HG03060 (cell line): ENCODE measurements around the gene DNAAF1.

ENCODE experiments used
- ATAC-seq: cut with Tn5 transposase; IDR thresholded peaks from one replicate; pipeline ENCODE4 v1.9.1; 2021; ENCODE audit warnings: low read depth, moderate number of reproducible peaks; ENCODE audit not compliant: unreplicated experiment

Gene DNAAF1

DNA sequence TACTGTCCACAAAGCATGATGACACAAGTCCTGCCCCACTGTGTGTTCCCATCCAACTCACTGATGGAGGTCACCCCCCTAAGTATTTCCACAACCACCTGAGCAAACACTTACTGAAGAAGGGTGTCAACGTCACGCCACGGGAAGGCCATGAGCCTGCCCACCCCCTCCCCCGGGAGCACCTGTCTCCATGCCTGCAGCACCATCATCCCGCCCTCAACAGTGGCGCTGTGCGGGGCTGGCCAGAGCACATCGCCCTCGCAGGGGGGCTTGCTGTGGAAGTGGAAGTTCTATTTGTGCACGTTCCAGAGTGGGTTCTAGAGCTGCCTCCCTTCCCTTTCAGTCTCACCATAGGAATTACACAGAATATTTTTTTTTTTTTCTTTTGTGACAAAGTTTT lies 24.1 kb upstream of the DNAAF1 start:
- ATAC-seq, result no peak

DNA sequence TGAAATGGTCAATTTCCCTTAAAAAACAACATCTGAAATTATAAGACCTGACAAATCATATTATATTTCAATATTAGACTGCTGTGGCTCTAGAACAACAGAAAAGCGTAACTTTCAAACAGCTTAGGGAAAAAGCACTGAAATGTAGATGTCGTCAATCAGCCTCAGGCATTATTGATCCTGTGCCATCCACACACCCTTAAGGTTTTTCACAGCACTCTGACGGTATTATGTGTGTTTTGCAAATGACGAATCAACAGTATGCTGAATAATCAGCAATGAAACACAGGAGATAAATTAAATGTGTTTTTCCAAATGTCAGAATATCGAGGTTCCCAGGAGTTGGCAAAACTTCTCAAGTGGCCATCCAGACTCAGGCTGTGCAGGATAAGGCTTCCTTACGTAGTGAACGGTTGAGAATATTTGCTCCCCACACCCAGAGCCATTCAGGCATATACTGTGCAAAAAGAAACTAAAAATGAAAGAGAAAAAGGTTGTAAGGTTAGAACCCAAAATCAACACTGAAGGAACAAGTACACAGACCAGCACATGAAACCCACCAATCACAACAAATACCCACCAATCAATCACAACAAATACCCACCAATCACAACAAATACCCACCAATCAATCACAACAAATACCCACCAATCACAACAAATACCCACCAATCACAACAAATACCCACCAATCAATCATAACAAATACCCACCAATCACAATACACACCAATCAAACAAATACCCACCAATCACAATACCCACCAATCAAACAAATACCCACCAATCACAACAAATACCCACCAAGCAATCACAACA lies 20.6 kb upstream of the DNAAF1 start:
- ATAC-seq, result no peak

DNA sequence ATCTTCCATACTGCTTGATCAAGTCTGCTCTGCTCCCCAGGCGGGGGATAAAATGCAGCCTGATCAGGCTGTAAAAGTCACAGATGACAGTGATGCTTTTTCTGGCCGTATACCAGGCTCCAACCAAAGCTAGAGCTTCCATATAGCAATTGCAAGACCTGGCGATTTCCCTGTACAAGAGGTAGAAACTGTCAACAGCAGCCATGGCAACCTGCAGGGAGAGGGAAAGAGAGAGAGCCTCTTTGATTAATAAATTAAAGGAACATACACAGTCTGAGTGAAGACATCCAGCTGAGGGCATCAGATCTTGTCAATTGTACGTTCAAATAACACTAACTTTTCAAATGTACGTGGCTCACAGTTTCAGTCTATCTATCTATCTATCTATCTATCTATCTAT lies 14.0 kb upstream of the DNAAF1 start:
- no peak for ATAC-seq

DNA sequence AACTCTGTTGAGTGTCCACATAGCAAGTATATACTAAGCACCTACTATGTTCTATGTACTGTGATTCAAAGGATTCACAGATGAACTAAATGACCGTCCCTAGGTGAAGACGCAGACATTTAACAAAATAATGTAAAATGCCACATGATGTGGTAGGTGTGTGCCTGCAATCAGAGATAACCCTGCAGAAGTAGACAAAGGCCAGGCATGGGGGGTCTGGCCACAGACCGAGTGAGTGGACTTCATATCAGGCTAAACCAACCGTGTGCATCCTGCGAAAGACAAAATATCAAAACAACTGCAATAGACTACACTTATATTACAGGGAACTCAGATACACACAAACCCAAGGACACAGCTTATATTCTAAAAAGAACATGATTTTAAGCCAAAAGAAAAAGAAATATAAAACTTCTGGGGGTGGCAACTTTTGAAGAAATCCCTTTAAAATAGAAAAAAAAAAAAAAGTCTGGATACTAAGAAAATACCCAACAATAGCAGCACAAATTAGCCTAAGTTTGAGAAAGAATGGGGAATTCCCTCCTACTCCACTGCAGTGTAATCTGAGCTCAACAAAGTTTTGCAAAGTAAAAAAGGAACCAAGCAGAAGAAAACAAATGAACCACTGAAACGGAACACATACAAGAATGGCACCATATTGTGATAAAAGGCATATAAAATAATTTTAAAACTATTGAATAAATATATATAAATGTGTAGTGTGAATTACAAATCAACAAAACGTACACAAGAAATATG lies 12.4 kb upstream of the DNAAF1 start:
- ATAC-seq, result no peak

DNA sequence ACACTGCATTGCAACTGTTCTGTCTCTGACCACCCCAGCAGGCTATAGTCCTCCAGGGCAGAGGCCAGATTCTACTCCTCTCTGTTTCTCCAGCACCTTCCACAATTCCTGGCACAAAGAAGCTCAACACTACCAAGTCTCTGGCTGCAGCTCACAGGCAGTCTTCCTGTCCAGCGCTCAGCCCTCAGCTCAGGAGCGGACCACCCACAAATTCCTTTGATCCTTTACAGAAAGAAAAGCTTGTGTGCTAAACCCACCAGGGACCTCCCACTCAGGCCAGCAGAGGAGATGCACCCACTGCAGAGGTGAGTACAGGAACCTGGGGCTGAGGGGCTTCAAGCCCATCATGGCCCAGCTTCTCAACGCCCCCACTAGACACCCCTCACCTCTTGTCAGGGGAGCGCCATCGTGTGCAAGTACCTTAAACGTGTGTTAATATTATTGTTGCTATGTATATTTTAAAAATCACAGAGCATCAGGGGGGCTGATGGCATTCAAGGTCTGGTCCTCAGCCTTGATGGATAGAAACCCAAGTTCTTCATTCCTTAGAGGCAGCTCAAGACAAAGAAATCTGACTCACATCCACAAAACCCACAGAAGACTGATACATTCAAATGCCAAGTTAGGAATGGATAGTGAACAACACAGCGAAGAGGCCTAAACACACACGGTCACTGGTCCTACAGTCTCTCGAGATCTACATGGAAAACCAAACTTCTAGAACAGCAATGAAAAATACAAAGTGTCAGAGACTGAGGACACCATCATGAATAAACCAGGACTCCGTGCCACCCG lies 8.6 kb upstream of the DNAAF1 start:
- ATAC-seq, result no peak

DNA sequence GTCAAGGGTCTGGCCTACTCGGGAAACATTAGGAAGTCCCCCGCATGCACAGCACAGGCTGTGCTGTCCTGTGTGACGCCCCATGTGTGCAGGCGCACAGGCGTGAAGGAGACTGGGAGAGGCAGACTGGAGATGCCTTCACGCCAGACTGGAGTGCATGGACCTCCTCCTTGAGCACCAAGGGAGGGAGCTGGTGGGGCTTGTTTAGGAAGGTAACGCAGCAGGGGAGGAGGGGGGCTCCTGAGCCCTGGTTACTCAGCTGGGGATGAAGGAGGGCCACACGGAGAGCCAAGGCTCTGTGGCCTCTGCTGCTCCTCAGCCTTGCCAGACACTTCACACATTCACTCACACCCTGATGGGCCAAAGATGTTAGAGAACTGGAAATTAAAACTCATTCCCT lies 7.8 kb upstream of the DNAAF1 start:
- ATAC-seq, result no peak

DNA sequence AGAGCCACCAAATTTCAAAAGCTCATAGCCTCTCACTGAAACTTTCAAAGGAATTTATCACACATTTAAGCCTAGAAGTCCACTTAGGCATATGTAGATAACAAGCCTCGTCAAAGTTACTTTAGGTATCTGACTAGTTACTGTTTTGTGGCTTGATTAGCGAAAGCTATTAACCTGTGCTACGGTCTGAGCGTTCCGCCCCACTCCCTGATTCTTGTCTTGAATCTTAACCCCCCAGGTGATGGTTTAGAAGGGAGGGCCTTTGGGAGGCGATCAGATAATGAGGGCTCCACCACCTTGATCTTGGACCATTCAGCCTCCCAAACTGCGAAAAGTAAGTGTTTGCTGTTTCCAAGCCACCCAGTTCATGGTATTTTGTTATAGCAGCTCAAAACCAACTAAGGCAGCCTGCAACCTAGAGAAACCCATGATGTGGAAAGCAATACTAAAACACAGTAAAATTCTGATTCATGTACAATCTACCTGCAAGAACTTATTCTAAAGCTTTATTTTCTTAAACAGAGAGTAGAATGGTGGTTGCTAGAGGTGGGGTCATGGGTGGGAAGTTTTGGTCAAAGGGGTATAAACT lies 7.2 kb upstream of the DNAAF1 start:
- ATAC-seq, result no peak

DNA sequence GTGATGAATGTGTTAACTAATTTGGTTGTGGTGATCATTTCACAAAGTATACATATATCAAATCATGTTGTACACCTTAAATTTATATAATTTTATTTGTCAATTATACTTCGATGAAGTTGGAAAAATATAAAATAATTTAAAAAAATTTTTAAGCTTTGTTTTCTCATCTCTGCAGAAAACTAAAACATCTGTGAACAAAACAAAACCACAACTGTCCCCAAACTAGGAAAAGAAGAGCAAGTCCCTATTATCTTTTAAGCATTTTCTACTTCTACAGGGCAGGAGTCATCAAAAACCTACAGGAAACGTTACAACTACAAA lies 6.6 kb upstream of the DNAAF1 start:
- no peak for ATAC-seq

DNA sequence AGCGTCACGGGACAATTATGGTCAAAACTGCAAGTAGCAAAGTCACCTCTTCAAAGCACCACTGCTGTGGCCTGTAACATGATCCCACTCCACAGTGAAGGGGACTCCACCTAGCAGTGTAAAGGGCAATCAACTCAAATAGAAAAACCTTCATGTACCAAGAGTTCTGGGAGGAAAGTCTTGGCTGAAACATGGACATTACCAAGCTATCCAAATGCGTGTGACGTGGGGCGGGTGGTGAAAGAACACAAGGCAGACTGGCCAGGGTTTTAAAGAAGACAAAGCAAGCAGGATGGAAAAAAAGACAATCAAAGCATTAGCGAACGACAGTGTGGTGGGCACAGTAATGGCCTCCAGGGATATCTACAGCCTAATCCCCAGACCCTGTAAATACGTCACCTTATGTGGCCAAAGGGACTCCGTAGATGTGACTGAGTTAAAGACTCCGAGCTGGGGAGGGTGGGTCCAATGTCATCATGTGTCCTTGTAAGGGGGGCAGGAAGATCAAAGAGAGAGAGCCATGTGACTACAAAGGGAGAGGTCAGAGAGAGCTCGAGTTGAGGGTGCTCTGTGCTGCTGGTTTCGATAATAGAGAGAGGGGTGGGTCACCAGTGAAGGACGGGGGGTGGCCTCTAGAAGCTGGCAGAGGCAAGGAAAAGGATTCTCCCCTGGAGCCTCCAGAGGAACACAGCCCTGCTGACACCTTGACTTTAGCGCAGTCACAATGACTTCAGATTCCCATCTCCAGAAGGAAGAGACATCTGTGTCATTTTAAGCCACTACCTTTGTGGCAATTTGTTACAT lies 6.1 kb upstream of the DNAAF1 start:
- ATAC-seq, result no peak

DNA sequence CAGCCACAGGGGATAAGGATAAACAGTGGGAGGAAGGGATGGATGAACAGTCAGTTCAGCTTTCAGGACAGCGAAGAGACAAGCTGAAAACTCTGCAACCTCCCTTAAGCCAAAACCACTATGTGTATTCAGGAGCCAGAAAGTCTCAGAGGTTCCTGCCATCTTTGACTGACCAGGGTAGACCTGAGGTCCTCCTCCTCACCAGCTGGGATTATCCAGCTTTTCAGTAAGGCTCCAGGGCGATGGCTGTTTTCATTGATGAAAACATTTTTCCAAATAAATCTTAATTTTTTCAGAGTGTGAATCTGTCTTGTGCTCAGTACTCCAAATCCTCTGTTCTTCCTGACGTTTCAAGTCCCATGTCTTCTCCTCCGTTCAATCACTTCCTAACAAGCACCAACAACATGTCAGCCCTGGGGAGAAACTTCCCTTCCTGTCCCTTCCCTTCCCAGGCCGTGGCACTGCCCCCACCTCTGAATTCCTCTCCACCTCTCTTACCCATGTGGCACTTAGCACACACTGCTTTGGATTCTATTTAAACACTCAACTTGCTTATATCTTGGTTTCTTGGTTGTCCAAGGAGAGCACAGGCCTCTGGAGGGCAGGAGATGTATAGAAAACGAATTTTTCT lies 5.4 kb upstream of the DNAAF1 start:
- ATAC-seq, result no peak

DNA sequence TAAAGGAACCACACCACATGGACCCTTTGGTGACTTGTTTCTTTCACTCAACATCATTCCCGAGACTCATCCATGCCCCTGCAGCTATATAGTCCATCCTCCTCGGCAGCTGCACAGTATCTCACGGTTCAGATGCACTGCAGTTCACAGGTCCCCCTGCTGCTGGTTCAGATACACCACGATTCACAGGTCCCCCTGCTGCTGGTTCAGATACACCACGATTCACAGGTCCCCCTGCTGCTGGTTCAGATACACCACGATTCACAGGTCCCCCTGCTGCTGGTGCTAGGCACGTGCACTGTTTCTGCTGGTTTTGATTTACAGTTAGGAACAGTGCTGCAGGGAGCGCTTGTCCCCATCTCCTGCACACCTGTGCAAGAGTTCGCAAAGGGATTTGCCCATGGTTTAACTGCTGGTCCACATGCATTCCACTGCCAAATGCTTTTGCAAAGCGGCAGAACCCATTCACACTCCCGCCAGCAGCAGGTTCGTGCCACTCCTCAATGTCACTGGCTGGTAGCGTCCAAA lies 3.9 kb upstream of the DNAAF1 start:
- no peak for ATAC-seq

DNA sequence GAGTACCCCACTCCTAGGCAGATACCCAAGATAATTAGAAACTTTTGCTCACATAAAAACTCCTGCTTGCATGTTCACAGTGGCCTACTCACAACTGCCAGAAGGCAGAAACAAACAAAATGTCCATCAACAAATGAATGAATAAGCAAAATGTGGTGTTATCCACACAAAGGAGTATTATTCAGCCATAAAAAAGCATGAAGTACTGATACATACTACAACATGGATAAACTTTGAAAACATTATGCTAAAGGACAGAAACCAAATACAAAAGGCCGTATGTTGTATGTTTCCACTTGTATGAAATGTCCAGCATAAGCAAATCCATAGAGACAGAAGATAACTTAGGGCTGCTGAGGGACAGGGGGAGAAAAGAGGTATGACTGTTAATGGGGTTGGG lies 2.0 kb upstream of the DNAAF1 start:
- no peak for ATAC-seq

DNA sequence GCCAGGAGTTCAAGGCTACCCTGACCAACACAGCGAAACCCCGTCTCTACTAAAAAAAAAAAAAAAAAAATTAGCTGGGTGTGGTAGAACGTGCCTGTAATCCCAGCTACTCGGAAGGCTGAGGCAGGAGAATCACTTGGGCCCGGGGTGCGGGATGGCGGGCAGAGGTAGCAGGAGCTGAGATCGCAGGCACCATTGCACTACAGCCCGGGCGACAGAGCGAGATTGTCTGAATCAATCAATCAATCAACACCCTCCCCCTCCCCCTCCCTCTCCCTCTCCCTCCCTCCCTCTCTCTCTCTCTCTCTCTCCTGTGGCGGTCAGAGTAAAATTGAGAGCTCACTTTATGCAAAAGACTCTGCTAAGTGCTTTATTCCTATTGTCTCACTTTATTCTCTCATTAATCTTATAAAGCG lies 1.3 kb upstream of the DNAAF1 start:
- no peak for ATAC-seq

DNA sequence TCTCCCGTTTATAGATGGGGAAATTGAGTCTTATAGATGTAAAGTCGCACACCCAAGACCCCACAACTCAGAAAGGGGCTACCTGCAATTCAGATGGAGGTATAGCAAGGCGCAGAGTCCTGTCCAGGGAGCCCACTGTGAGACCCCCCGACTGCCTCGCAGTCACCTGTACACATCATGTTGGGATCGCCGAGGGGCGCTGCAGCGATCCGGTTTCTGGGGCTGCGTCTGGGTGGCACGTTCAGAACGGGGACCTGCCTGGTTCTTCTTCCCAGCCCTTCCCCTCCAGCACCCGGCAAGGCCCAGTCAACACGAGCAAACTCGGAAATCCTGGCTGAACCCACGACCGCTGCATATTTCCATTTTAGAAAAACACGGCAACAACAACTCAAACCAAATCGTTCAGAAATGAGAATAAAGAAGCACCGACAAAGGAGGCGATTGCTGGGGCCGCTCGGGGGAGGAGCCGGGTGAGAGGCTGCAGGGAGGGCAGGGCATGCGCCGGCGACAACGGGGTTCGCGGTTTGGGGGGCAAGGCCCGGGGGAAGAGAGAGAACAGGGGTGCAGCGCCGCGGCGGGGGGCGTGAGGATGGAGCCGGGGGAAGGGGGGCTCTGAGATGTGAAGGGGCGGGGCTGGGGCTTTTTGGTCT lies 774 bp upstream of the DNAAF1 start:
- ATAC-seq, result no peak

DNA sequence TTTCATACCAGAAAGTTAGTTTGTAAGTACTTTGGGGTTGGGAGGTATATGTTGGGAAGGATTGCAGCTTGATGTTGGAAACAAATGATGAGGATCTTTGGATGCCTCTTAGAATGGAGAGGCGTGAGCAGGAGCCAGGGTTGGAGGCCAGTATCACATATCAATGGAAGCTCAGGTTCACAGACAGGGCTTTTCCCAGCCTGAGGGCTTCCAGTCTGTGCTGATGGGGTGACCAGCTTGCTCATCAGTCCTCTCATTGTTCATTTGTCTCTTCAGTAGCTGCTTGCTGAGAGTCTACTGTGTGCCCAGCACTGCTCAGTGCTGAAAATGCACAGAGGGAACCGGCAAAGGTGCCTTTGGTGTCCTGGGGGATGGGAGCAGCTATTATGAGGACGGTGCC lies 5.8 kb downstream of the DNAAF1 start:
- no peak for ATAC-seq

DNA sequence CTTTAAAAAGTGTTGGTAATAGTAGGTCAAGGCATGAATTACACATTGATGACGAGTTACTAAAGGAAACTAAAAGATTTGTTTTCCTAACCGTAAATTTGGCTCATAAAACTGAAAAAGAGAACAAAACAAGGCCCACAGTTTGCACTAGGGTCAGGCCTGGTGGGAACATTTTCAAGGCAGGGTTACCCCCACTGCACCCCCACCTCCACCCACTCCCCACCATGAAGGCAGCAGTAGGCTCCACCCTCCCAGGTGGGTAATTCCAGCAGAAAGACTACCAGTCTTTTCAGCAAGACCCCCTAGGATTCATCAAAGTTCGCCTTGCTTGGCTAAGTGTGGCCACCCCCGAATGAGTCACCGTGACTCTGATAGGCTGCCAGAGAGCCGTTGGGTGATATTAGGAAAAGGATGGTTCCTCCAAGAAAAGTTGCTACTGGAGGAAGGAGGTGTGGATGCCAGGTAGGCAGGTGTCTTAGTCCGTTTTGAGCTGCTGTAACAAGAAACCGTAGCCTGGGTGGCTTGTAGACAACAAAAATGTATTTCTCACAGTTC lies 8.6 kb downstream of the DNAAF1 start:
- no peak for ATAC-seq

DNA sequence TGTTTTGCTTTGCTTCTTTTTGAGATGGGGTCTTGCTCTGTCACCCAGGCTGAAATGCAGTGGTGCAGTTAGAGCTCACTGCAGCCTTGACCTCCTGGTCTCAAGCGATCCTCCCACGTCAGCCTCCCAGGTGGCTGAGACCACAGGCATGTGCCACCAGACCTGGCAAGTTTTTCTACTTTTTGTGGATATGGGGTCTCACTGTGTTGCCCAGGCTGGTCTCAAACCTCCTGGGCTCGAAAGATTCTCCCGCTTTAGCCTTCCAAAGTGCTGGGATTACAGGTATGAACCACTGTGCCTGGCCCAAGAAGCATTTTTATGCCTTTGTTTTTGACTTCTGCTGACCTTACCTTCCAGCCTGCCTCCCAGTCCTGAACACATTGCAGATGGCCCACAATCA lies 10.1 kb downstream of the DNAAF1 start:
- ATAC-seq, result no peak

DNA sequence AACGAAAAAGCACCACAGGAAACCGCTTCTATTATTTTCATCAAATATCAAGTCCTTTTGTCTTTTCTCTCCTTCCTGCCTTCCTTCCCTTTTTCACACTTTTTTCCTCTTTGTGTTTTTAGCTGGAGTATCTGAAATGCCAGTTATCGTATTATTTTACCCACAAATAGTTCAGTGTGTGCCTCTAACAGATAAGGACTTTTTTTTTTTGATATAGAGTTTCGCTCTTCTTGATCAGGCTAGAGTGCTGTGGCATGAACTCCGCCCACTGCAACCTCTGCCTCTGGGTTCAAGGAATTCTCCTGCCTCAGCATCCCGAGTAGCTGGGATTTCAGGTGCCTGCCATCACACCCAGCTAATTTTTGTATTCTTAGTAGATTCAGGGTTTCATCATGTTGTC lies 10.7 kb downstream of the DNAAF1 start:
- no peak for ATAC-seq

DNA sequence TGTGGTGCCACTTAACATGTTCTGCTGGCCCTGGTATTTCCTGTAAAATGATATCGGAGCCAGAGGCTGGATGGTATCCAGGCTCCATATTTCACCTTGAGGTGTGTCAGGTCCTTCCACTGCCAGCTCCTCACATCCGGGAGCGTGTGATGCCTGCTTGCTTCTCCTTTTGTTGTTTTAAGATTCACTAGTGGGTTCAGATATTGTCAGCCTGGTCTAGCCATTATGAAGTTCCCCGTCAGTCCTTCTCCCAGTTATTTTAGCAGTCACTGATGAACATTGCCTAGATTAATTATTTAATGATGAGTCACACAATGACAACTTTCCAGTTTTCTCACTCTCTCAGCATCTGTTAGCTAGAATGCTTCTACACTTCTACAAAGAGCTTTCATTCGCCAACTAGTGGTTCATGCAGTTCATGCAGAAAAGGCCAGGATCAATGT lies 11.3 kb downstream of the DNAAF1 start:
- ATAC-seq, result no peak
